Stimulated activated CD4-positive, alpha-beta T cell treated with anti-CD3 and anti-CD28 coated beads, Interleukin-15, amount 100 ng/mL, for 48 hours (primary cell): ENCODE data around the gene C17orf50.
"Not testable (repeated sequence)": the region's sequence is repeated elsewhere in the genome, so short reads cannot be mapped to it uniquely, and the experiment has no call there.

Experiments used
- DNase-seq, 2 donors: peaks; one replicate each; pipeline ENCODE4 v3.0.0-alpha.2; 2020; ENCODE audit warnings: low read depth in 2 of 2

The C17orf50 gene

DNA sequence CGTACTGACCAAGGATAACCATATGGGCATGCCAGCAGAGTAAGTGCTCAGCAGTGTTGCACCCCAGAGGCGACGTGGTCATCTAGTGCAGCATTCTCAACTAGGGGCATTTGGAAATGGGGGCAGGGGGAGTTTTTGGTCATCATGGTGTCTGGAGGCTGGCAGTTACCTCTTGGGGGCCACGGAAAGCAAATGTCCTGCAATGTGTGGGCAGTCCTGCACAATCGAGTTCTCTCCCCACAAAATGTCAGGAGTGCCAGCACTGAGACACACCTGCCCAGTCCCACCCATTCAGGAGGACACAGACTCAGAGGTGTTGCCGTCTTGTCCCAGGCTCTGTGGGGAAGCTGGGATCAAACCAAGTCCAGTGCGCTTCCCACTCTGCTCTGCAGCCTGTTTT lies 26.3 kb upstream of the C17orf50 start:
- no peak for DNase-seq

DNA sequence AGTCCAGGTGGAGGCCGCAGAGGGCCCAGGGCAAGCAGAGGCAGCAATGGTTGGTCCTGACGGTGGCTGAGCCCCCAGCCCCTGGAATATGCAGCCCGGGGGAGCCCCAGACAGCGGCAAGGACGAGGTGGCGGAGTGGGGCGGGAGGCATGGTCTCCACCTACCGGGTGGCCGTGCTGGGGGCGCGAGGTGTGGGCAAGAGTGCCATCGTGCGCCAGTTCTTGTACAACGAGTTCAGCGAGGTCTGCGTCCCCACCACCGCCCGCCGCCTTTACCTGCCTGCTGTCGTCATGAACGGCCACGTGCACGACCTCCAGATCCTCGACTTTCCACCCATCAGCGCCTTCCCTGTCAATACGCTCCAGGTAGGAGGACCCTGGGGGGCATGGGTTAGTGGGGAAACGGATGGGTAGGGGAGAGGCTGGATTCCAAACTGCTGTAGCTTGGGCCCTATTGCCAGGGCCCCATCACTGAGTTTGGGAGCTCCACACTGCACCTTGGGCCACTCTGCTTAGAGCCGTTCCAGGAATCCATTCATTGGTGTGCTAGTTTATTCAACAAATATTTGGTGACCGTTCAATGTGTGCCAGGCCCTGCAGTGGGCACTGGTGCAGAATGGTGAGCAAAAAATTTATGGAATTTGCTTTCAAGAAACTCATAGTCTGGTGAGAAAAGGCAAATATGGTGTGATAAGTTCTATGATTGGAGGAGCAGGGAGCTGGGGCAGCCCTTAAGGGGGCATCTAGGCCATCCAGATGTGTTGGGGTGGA lies 25.5 kb upstream of the C17orf50 start:
- DNase-seq = no peak

DNA sequence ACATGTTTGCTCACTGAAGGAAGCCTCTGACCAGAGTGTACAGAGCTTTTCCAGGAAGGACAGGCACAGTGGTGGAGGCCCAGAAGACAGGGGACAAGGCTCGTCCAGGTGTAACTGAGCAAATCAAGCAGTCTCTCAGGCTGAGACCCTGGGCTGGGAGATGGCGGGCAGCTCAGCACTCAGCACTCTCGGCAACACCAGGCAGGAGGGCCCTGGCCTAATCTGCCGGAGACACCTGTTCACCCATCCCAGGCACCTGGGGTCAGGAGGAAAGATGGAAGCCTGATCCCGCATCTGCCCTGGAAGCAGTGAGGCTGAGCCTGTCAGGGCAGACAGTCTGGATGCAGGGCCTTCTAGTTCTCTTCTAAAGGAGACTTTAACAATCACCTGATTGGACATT lies 24.5 kb upstream of the C17orf50 start:
- no peak for DNase-seq

DNA sequence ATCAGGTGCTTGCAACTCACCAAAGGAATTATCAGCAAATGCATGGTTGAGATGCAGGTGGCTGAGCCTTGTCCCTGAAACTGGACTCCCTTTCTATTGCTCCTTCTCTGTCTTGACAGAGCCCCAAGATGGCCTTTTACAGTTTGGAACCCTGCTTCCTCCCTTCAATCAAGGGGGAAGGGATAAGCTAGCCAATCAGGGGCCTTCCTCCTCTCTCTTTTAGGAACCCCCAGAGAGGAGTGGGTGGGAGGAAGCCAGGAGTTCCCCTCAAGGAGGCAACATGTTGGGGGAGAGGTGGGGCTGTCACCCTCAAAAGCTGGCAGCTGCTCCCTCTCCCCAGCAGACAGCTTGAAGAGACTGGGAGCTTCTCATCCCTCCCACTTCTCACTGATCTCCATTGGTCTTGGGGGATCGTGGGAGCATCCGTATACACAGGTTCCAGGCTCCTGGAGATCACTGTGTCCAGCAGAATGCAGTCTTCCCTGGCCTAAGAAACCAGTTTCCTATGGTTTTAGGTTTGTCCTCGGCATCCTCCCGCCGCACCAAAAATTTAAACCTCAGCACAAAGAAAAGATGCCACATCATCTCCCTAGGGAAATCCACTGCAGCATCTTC lies 22.1 kb upstream of the C17orf50 start:
- DNase-seq = no peak

DNA sequence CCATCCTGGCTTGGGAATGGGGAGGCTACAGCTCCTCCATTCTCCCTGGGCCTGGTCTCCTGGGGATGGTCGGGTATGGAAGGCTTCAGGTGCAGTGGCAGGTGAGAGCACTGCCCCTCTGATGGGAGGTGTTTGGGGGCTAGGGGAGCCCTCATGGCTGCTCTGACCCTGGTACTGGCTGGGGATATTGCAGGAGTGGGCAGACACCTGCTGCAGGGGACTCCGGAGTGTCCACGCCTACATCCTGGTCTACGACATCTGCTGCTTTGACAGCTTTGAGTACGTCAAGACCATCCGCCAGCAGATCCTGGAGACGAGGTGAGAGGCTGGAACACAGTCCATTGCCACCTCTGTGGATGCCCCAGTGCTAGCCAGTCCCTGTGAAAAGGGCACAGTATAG lies 20.5 kb upstream of the C17orf50 start:
- no peak for DNase-seq

DNA sequence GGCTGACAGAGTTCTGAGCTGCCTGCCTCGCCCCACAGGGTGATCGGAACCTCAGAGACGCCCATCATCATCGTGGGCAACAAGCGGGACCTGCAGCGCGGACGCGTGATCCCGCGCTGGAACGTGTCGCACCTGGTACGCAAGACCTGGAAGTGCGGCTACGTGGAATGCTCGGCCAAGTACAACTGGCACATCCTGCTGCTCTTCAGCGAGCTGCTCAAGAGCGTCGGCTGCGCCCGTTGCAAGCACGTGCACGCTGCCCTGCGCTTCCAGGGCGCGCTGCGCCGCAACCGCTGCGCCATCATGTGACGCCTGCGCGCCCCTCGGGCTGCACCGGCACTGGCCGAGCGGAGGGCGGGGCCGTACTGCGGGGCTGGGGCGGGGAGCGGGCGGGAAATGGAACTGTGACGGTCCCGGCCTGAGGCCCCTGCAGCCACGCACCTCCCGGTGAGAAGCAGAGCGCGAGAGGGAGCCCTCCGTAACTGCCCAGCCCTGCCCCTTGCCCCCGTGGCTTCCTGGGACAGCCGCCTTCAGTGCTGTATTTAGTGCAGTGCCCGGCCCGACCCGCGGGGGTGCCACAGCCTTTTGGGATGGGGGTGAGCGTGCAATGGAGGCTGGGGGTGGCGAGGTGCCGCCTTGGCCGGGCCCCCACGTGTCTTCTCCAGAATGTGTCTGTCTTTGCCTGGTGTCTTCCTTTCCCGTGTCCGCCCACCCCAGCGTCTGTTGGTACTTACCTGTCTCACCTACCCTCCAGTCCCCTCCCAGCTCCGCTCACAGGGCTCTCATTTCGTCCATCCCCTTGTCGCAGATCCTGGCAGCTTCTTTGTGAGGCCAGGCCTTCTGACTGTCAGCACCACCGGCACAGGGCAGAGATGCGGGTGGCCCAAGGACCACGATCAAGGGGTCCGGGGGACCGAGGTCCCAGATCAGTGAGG lies 19.4 kb upstream of the C17orf50 start:
- DNase-seq = no peak

DNA sequence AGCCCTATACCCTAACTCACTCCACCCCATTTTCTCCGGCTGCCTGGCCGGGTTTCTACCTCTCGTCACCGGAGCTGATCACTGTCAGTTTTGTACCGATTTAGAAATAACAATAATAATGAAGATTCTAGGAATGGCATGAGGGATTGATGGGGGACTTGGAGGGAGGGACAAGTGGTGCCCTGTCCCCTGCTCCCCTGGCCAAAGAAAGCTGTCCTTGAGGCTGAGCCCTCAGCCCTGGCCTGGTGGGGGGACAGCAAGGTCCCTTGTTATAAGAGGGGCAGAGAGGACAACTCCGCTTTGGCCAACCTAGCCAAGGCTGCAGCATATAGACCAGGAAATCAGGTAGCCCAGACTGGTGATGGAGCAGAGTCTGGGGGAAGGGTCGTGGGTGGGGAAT lies 18.2 kb upstream of the C17orf50 start:
- no peak for DNase-seq

DNA sequence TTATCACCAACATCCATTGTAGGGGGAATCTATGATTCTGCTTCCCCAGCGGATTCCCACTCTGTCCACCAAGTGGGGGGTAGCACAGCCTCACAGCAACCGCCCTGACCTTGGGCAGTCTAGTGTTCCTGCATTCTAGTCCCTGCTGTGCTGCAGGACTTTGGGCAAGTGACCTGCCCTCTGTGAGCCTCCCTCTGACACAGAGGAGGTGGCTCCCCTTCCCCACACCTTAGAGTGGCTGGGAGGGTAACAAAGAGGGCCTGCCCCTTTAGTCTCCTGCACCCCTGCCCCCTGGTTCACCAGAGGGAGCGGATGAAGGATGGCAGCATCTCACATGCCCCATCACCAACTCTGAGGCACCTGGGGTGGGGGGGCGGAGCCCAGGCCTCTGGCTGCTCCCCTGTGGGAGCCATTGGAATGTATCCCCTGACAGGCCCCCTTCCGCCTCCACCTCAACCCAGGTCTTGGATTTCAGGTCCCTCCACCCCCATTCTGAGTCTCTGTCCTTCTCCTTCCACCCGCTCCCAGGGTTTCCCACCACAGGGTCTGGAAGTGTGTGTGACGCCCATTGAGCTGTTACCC lies 17.7 kb upstream of the C17orf50 start:
- DNase-seq = no peak

DNA sequence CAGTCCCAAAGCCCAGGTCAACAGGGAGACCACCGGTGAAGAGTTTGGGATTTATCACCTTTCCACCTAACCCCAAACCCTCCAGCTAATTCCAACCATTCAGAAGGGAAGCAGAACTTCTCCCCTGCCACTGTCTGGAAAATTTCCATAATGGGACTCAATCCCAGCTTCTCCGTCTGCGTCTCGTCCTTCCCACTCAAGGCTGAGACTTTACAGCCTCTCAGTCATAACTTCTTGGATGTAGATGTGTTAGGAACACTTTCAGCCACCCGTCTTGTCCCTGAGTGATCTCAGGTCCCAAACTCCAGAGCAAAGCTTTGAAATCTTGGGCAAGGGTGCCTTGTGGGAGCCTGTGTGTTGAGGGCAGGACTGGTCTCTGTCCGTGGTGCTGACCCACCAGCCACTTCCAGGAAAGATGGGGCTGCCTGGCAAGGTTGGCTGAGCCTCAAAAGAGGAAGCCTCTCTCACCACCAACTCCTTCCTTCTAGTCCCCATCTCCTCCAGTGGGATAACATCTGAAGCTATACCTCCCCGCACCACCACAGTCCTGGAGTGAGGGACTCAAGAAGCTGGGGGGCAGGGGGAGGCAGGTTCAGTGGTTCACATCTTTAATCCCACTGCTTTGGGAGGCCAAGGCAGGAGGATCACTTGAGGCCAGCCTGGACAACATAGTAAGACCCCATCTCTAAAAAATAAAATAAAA lies 16.9 kb upstream of the C17orf50 start:
- no peak for DNase-seq

DNA sequence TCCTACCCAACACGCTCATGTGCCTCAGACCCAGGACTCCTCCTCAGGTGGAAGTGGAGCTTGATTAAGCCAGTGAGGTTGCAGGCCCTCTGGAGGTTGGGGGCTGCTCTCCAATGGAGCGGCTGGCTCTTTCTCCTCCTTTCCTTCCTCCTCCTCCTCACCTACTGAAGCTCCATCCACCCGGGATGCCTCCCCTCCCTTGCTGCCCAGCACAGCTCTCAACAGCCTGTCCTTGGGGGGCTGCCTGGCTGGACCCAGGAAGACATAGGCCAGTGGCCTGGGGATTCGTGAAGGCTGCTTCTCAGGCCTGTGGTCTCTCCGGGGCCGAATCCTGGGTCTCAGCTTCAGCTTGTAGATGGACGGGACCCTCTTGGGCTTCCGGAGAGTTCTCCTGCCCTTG lies 15.9 kb upstream of the C17orf50 start:
- DNase-seq = no peak

DNA sequence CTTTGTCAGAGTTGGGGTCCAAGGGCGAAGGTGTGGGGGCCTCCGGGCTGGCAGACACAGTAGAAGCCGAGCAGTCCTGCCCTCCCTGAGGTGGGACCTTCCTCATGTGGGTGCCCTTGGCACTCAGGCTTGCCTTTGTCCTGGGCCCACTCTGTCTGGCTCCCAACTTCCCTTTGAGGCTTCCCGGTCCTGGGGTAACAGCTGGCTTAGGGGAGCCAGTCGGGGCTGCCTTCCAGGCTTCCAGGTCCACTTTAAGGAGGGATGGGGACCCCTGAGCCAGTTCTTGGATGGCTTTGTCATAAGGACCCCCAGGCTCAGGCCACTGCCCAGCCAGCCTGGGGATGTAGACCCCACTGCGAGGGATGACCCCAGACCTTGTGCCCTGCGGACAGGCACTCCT lies 15.4 kb upstream of the C17orf50 start:
- DNase-seq = no peak

DNA sequence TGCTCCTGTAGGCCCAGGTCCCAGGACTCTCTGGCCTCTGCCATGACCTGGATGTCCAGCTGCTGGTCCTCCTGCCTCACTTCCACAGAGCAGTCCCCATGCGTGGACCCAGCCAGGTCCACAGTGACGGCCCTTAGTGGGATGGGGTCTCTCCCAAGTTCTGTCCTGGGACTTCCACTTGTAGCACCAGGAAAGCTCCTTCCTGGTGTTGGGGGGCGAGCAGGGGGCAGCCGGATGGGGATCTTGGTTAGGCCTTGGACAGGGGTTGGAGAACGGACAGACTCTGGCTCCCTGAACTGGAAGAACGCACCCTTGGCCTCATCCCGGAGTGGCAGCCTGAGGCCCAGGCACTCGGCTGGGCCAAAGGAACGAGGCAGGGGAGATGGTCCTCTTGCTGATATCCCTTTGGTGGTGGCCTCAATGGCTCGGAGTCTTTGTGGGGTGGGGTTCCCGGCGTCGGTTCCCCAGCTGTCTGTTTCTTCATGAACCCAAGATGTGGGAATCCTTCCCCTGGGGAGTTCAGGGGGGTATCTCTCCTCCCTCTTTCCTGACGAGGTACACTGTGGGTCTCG lies 14.9 kb upstream of the C17orf50 start:
- no peak for DNase-seq

DNA sequence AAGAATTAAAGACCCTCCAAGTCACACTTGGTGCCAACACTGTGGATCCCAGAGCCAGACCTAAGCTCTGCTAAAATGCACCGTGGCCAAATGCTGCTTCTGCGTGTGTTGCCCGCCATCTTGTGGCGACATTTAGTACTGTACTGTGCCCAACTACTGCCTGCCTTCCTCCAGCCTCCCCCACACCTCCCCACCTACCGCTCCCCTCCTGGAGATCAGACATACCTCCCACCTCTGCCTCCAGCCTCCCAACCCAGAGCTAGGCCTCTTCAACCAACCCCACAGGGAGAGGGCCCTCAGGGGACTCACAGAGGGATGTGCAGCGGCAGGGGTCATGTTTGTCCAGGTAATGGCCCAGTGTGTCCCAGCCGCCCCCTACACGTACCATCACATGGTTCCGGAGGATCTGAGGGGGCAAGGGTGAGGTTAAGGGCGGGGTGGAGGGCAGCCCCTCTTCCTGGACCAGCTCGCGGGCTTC lies 13.1 kb upstream of the C17orf50 start:
- DNase-seq = peak; percentile 52 to 76

DNA sequence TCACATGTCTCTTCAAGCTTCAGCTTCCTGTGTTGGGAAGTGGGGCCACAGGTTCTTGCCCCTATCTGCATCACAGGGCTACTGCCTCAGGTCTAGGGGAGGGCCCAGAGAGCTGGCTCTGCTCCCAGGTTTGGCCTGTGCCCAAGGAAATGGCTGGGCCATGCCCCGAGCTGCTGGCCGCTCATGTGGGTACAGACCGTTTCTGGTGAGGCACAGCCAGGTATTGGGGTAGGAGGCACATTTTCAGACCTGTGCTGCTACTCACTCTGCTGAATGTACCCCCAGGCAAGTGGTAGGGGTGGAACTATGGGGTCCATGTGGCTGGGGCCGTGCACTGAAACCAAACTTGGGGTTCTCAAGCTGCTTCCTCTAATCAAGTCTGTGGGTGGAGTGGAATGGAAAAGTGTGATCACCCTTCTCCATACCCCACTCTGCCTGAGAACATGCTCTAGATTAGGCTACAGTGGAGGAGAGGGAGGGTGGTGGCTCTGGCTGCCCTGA lies 12.3 kb upstream of the C17orf50 start:
- no peak for DNase-seq

DNA sequence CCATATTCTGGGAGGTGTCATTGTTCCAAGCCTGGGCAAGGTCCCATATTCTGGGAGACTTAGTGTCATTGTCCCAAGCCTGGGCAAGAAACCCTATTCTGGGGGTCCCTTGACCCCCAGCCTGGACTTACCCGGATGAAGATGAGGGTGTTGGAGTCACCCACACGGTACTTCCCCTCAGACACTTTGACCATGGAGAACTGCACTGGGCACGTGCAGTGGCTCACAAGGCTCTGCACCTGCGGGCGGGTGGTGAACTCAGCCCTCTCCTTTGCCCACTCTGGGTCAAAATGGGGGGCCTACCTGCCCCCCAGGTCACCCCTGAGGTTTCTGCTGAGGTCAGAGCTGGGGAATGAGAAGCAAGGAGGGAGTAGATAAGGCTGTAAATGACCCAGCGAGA lies 11.7 kb upstream of the C17orf50 start:
- no peak for DNase-seq

DNA sequence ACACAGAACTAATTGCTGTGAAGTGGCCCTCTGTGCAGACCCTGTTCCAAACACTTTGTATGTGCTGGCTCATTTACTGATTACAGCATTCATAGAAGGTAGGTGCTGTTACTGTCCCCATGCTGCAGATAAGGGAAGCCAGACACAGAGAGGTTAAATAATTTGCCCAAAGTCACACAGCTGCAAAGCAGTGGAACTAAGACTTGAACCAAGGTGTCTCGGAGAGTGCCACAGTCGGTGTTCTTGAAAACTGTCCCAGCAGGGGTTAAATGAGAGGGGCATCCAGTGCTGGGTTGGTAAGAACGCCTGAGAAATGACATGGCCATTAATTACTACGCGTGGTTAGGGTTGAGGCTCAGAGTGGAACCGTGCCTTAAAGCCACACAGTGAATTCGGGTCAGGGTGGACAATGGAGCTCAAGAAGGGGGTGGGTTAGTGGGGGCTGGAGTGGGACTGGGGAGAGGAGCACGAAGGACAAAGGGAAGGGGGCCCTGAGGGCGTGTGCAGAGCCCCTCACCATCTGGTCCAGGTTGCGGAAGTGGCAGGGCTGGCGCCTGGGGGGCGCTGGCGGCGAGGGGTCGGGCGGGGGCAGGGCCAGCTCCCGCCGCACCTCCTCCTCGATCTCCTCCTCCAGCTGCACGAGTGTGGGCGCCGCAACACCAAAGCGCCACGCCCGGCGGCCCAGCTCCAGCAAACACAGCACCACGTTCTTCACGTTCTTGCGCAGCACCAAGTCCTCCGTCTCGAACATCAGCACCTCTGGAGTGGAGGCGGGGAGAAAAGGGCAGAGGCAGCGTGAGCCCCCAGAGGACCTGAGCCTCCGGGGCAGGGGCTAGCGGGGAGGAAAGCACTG lies 10.9 kb upstream of the C17orf50 start:
- peak in 1 of 2 donors; percentile 15 for DNase-seq

DNA sequence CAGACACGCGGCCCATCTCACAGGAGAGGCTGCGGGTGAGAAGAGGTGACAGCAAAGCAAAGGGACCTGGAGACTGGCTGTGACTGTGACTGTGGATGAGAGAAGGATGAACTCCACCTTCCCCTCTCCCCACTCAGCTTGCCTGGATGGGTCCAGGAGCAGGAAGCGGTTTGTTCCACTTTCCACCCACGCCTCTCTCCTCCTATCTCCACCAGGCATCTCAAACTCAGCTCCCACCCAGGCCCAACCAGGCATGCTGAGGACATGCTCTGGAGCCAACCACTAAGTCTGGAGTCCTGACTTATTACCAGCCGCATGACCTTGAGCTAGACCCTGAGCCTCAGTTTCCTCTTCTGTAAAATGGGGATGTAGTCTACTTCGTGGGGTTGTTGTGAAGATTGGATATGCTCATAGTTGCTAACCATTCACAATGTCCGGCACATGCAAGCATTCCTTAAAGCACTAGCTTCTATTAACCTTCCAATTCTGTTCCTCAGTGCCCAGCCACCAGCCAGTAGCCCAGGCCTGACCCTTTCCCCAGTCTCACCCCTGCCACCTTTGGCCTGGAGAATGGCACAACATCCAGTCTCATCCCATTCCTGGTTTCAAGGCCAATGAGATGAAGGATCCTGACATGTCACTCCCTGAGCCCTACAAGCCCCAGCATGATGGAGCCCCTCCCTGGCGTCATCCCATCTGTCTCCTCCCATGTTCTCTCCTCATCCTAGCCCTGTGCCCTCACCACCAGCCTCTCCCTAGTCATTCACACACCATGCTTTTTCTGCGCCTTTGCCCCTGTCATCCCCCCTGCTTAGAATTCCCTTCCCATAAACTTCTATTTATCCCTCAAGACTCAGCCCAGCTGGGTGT lies 9.9 kb upstream of the C17orf50 start:
- DNase-seq = no peak

DNA sequence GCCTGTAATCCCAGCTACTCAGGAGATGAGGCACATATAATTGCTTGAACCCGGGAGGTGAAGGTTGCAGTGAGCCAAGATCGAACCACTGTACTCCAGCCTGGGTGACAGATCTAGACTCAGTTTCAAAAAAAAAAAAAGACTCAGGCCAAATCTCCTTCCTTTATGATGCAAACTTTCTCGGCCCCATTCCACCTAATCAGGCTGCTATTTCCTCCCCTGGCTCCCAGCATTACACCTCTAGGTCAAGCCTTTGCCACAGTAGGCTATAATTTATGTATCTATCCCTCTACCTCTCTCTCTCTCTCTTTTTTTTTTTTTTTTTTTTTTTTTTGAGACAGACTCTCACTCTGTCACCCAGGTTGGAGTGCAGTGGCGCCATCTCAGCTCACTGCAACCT lies 9.1 kb upstream of the C17orf50 start:
- DNase-seq = not testable (repeated sequence)

DNA sequence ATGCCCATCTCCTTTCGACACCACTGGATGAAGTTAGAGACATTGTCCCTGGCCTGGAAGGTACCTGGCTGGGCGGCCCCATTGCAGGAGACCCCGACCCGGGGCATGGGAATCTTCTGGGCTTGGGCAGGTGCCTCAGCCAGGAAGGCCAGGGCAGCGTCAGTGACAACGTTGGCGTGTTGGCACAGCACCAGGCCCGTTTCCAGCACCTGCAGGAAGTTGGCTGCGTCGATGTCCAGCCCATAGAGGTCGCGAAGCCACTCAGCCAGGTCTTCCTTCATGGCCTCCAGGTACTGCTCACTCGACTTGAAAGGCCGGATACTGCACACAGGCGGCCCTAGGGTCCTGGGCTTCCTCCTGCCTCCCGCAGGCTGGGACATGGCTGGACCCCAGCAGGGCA lies 8.2 kb upstream of the C17orf50 start:
- DNase-seq = no peak
